Activated CD8-positive, alpha-beta T cell treated with anti-CD3 and anti-CD28 coated beads for 36 hours (primary cell): ENCODE measurements around the gene LYRM2. TPM values are rescaled to one million over a fixed set of nuclear protein-coding genes. Genes with fewer than 3 reads are reported as not detected.

Source experiments
- ATAC-seq: fragments of 200-7000 bp; cut with Tn5 transposase; one replicate; pipeline ENCODE4 v1.10.0; 2021; ENCODE audit warnings: mild to moderate bottlenecking, moderate library complexity
- CTCF ChIA-PET: fragments of 350-600 bp; sonication (Branson Sonifier 250); formaldehyde crosslinking; loops from one replicate; lab custom pipeline; 2021; ENCODE audit warnings: antibody characterized with exemption; lab: Charles Lee
- POLR2A ChIA-PET: fragments of 350-600 bp; sonication (Branson Sonifier 250); formaldehyde crosslinking; loops from one replicate; lab custom pipeline; 2021; ENCODE audit warnings: antibody characterized with exemption; lab: Charles Lee
- DNase-seq: peaks from one replicate; pipeline ENCODE4 v3.0.0-alpha.2; 2020
- H3K27ac Mint-ChIP-seq: one replicate; pipeline ENCODE4 v1.8.0; 2021; ENCODE audit warnings: mild to moderate bottlenecking, mixed read lengths
- H3K27me3 Mint-ChIP-seq: one replicate; pipeline ENCODE4 v1.8.0; 2021; ENCODE audit warnings: mixed read lengths
- H3K36me3 Mint-ChIP-seq: one replicate; pipeline ENCODE4 v1.8.0; 2021; ENCODE audit warnings: low read depth, mixed read lengths
- H3K4me1 Mint-ChIP-seq: one replicate; pipeline ENCODE4 v1.8.0; 2021; ENCODE audit warnings: low read depth, mixed read lengths
- H3K4me3 Mint-ChIP-seq: one replicate; pipeline ENCODE4 v1.8.0; 2021; ENCODE audit warnings: mild to moderate bottlenecking, moderate library complexity, mixed read lengths
- H3K9me3 Mint-ChIP-seq: one replicate; pipeline ENCODE4 v1.8.0; 2021; ENCODE audit warnings: mixed read lengths
- CTCF ChIP-seq: fragments of 200-600 bp; IDR thresholded peaks from one replicate; pipeline ENCODE4 v1.8.0; 2022; ENCODE audit warnings: antibody characterized with exemption, mild to moderate bottlenecking
- intact Hi-C: fragments of 100-400 bp; cut with micrococcal nuclease; formaldehyde crosslinking; loops from one replicate; pipeline ENCODE4 v1.10.0; 2022
- total RNA-seq, 2 experiments: library from RNA; stranded (reverse); gene quantifications; one replicate each; pipeline ENCODE4 v1.2.3, GENCODE V29; 2021

Gene LYRM2
- total RNA-seq, 2 experiments from 2014 or later = 23.6 to 23.7 TPM

- Mint-ChIP-seq H3K27me3 (no peaks in the 10 kb centered on the region), H3K27ac (no peak overlapping the region), H3K9me3 (no peaks in the 10 kb centered on the region), H3K4me1 (no peaks in the 10 kb centered on the region), H3K36me3 (peaks cover 63% of the 10 kb centered on the region), H3K4me3 (no peak overlapping the region)
- POLR2A ChIA-PET = interaction anchor here (1.2 kb wide), 1 partner anchor 9 kb away, joined by 3 read pairs; no protein-coding TSS in a partner anchor
- CTCF ChIA-PET = no interaction called here
- no peak for DNase-seq
- no peak for TF ChIP-seq CTCF
- ATAC-seq = no peak
- intact Hi-C loops = no loop called here
Measured at GRCh38 chr6:89681983-89682564, 43.5 kb upstream of the LYRM2 start.

- CTCF ChIA-PET = no interaction called here
- Mint-ChIP-seq H3K9me3 (no peaks in the 10 kb centered on the region), H3K27ac (no peak overlapping the region), H3K4me1 (no peaks in the 10 kb centered on the region), H3K27me3 (no peaks in the 10 kb centered on the region), H3K4me3 (no peak overlapping the region), H3K36me3 (peaks cover 61% of the 10 kb centered on the region)
- TF ChIP-seq CTCF = no peak
- intact Hi-C loops = no loop called here
- POLR2A ChIA-PET = interaction anchor here (1.0 kb wide), 1 partner anchor 91 kb away, joined by 3 read pairs; no protein-coding TSS in a partner anchor
- DNase-seq = no peak
- no peak for ATAC-seq
Measured at GRCh38 chr6:89680551-89680950, 42.0 kb upstream of the LYRM2 start.

GRCh38 chr6:89680150-89680549, 41.6 kb upstream of the LYRM2 start:
- ATAC-seq (no peak), DNase-seq (no peak)
- Mint-ChIP-seq H3K27ac (no peak overlapping the region), H3K4me1 (no peaks in the 10 kb centered on the region), H3K4me3 (no peak overlapping the region), H3K27me3 (no peaks in the 10 kb centered on the region), H3K9me3 (no peaks in the 10 kb centered on the region), H3K36me3 (peaks cover 61% of the 10 kb centered on the region)
- TF ChIP-seq CTCF = no peak
- CTCF ChIA-PET = no interaction called here
- intact Hi-C loops = no loop called here
- POLR2A ChIA-PET = interaction anchor here (1.0 kb wide), 1 partner anchor 92 kb away, joined by 3 read pairs; no protein-coding TSS in a partner anchor

GRCh38 chr6:89679215-89680120, 40.9 kb upstream of the LYRM2 start:
- POLR2A ChIA-PET = interaction anchor here (1.0 kb wide), 1 partner anchor 92 kb away, joined by 3 read pairs; no protein-coding TSS in a partner anchor
- intact Hi-C loops = no loop called here
- no peak for TF ChIP-seq CTCF
- H3K9me3 Mint-ChIP-seq = no peaks in the 10 kb centered on the region
- CTCF ChIA-PET = no interaction called here
- no peaks in the 10 kb centered on the region for H3K27me3 Mint-ChIP-seq
- peaks cover 60% of the 10 kb centered on the region for H3K36me3 Mint-ChIP-seq
- H3K4me3 Mint-ChIP-seq = no peak overlapping the region
- ATAC-seq (no peak), DNase-seq (no peak)
- no peak overlapping the region for H3K27ac Mint-ChIP-seq
- H3K4me1 Mint-ChIP-seq = no peaks in the 10 kb centered on the region

- CTCF ChIA-PET = no interaction called here
- Mint-ChIP-seq H3K36me3 (peaks cover 57% of the 10 kb centered on the region), H3K27me3 (no peaks in the 10 kb centered on the region), H3K9me3 (no peaks in the 10 kb centered on the region), H3K27ac (no peak overlapping the region), H3K4me3 (no peak overlapping the region), H3K4me1 (no peaks in the 10 kb centered on the region)
- no peak for ATAC-seq
- intact Hi-C loops = no loop called here
- TF ChIP-seq CTCF = no peak
- no peak for DNase-seq
- POLR2A ChIA-PET = interaction anchor here (0.6 kb wide), 1 partner anchor 125 kb away, joined by 4 read pairs; no protein-coding TSS in a partner anchor
Measured at GRCh38 chr6:89678531-89678930, 40.0 kb upstream of the LYRM2 start.
